HG03045 (cell line): Measurements from ENCODE around the gene TACR1.
"Not testable (repeated sequence)": the region's sequence is repeated elsewhere in the genome, so short reads cannot be mapped to it uniquely, and the experiment has no call there.

ENCODE experiments used
- ATAC-seq: cut with Tn5 transposase; IDR thresholded peaks from one replicate; pipeline ENCODE4 v1.9.1; 2021; ENCODE audit warnings: mild to moderate bottlenecking, moderate library complexity; ENCODE audit not compliant: unreplicated experiment

Gene TACR1

DNA sequence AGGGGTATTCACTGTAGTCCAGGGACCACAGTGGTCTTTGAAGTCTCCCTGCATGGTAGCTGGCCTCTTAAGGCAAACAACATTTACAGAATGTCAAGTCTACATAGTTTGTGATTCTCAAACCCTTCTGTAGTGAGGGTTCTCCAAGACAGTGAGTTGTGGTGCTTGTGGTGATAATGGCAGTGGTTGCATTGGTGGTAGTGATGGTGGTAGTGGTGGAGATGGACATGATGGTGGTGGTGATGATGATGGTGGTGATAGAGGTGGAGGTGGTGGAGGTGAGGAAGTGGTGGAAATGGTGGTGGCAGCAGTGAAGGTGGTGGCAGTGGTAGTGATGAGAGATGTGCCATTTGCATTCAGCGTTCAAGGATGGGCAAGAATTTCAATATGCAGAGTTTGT, 104.9 kb downstream of the TACR1 start:
- no peak for ATAC-seq

DNA sequence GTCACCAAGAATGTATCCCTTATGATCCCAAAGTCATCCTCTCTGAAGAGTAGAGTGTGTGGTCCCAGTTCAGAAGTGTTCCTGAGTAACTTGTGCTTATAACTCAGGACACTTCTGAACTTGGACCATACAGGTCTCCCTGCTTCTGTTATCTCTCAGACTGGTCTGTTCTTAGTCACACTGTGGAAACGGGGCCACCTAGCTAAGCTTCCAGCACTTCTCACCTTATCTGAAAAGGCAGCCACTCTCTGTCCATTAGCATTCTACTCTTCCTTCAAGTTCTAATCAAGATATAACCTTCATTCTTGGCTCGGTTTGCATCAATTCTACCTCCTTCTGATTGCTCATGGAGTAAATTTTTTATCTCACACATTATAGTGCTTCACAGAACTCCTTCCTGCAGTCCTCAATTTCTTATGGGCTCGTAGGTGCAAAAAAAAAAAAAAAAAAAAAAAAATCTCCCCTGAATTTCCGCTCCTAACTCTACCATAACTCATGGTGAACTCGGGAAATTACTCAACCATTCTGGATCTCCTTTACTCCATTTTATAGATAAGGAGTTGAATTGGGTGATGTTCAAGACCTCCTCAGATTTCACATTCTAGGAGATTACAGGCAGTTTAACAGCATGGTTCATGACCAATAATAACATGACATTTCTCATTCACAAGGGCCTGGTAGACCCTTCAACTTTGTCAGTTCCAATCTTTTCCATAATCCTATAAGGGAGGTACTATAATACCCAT, 108.4 kb downstream of the TACR1 start:
- no peak for ATAC-seq

DNA sequence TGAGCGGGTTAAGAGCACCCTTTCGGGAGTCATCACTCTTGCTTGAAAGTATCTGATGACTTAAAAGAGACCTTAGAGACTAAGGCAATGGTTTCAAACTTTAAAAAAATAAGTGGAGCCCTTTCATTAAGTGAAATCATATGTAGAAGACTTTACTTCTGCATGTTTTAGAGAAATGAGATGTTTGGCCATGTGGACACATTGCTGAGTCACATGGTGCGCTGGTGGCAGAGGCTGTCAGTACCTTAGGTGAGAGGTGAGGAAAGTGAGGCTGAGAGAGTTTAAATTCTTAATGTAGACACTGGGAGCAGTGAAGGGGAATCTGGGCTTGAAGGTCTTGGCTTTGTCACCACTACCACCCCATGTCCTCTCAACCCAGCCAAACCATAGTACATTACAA, 109.8 kb downstream of the TACR1 start:
- no peak for ATAC-seq

DNA sequence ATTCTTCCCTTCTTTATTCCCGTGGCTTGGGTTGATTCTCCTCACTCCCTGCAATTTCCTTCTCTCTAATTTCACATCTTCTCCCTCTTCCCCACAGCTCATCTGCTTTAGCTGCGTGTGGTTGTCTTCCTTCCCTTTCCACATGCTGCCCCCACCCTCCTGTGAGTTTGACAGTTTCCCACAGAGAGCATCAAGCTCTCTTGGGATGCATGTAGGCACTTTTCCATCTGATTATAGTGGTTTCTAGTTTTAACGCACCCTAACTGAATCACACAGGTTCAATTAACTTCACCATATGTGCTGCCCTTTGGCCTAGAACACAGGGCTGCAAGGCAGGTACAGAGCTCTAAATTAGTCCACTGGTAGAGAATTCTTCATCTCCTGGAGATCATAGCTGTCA, 110.5 kb downstream of the TACR1 start:
- no peak for ATAC-seq

DNA sequence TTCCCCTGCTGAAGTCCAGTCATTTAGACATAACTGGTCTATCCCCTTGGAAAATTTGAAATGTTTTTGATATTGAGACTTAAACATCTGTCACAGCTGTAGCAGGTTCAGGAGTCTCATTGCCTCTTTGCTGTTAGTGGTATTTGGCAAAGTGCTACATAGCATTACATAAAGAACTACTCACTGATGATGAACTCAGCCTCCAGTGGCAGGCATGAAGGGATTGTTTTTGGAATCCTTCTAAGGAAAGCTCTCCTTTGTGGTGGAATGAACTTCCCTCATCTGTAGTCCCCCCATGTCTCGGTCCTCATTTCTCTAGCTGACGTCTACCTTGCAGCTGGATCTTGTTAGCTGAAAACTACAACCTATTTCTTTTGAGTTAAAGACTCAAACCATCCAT, 111.6 kb downstream of the TACR1 start:
- ATAC-seq: no peak

DNA sequence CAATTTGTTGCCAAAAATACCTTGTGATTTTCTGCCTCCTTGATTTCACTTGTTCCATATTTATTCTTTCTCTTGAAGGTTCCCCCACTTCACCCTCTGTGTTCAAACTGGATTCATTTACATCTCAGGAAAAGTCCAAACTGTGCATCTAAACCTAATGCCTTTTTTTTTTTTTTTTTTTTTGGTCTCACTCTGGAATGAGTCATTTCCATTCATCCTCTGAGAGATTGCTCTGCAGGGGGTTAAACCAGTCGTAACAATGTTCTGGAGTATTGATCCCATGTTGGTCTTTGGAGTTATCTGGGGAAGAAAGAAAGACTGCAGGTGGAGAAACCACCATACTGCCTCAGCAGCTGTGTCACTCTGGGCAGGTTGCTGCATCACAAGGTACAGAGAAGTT, 119.7 kb downstream of the TACR1 start:
- ATAC-seq: no peak

DNA sequence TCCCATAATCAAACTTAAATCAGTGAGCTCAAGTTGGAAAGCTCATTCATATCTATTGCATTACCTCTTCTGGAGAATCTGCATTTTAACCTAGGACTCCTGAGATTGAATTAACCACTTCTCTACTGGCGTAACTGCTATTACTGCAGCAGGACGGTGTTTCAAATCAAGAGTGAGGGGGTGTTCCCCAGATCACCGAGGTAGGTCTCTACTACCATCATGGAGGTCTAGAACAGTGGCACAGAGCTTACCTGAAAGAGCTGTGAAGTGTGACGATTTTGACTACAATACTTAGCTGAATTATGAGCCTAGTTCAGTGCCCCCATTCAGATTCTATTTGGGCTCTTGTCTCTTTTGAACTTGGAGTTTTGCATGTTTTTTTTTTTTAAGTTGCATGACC, 121.4 kb downstream of the TACR1 start:
- no peak for ATAC-seq

DNA sequence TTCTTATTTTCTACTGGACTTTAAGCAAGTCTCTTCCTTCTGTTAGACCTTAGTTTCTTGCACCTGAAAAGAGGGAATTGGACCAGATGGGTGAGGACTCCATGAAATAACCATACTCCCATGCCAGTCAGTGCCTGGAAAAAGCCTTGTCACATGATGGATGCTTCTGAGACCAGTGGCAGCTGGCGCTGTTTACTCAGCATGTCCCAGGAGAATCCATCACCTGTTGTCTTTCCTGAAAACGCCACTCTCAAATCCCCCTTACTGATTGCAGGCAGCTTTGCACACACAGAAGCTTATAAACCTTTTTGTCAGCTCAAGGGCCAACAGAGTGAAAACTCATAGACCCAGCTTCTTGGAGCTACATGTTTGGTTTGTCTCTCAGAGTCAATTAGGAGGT, 123.2 kb downstream of the TACR1 start:
- ATAC-seq: no peak

DNA sequence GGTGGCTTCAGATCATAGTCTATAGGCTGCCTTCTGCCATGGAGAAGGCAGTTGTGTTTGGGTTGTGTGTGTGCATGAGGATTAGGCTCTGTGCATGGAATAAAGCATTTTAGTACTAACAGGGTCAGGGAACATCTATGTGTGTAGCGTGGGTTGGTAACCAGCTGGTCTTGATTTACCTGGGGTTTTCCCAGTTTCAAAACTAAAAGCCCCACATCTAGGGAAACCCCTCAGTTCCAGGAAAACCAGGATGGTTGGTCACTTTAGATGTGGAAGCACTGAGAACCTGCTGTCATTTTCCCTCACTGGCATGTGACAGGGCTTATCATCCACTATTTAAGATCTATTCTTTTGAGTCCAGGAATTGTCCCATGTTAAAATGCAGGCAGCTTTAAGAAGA, 124.6 kb downstream of the TACR1 start:
- no peak for ATAC-seq

DNA sequence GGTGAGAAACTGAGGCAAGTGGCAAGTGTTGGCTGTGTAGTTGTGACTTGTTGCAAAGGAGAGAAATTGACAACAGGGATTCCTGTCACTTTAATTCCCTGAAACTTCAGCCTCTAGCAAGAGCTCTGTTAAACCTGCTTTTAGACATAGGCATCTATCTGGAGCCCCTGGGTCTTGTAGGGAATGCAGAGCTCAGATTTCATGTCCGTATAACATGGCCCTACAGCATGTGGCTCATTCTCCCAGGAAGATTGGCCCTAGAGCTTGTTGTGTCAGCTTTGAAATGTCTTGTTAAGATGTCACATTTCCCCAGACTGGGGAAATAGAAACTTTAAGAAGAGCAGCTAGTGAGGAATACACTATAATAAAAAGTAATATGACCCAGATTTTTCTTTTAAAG, 125.1 kb downstream of the TACR1 start:
- no peak for ATAC-seq

DNA sequence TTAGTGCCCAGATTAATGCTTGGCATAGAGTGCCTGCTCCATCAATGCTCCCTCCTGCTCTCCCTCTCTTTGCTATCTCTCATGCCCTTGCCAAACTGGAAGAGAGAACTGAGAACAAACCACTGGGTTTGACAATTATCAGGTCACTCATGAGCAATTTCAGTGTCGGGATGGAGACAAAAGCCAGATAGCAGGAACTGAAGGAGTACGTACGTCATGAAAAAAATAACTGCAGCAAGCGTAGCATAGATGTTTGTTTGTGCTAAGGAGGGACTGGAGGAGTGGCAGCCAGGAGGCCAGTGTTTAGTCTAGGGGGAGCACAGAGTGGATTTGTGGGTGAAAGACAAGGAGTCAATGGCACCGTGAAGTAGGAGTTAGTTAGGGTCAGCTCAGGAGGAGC, 127.6 kb downstream of the TACR1 start:
- ATAC-seq: no peak

DNA sequence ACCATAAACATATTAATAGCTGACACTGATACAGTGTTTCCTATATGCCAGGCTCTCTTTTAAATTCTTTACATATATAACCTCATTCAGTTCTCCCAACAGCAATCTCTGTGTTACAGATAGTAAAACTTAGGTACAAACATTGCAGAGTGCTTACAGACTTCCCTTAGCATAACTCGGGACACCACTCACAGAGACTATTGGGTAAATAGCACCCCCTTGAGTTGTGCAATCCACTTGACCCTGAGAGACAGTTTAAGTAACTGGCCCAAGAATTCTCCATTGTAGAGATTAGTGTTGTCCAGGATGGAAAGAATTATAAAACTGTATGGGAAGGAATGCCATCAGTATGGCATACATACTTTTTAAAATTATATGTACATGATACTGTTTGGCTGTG, 130.8 kb downstream of the TACR1 start:
- ATAC-seq: no peak

DNA sequence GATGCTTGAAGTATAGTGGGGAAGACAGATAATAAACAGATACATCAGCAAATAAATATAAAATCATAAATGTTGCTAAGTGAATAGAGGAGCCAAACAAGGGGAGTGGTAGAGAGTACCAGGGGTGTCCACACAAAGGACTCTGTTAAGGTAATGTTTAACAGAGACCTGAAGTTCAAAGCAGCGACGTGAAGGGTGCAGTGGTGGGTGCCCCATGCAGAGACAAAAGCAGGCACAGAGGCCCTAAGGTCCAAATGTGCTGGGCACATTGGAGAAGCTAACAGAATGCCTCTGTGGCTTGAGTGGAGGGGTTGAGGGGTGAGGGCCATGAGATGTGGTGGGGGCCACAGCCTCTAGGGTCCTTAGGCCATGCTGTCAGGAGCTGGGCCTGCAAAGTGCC, 131.8 kb downstream of the TACR1 start:
- no peak for ATAC-seq

DNA sequence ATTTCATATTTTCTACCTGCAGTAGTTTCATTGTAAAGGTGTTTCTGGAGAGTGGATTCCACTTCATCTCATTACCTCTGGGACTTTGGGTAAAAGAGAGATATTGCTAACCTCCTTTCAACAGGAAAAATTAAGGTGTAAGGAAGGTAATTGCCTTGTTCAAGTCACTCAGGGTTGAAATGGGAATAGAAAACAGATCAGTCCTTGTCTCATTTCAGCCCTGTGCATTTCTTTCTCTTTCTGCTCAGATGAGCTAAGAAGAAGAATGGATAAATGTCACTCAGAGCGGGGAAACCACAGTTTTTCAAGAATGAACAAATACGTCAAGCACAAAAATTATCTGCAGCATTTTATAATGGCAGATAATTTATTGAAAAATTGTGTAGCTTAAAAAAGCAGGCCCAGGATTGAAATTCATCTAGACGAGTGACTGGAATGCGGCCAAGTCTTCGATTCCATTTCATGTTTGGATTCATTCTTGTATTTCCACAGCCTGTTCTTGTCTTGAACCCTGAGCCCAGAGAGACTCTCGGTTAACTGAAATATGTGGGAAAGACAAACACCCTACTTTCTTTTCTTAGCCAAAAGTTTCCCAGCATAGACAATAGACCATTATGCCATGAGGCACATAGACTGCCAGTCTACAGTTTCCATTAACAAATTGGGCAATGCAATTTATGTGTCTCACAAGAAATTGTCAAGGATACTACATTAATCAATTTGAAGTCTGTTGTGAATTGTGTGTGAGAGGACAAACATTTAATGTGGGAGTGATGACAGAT, 133.0 kb downstream of the TACR1 start:
- ATAC-seq: no peak

DNA sequence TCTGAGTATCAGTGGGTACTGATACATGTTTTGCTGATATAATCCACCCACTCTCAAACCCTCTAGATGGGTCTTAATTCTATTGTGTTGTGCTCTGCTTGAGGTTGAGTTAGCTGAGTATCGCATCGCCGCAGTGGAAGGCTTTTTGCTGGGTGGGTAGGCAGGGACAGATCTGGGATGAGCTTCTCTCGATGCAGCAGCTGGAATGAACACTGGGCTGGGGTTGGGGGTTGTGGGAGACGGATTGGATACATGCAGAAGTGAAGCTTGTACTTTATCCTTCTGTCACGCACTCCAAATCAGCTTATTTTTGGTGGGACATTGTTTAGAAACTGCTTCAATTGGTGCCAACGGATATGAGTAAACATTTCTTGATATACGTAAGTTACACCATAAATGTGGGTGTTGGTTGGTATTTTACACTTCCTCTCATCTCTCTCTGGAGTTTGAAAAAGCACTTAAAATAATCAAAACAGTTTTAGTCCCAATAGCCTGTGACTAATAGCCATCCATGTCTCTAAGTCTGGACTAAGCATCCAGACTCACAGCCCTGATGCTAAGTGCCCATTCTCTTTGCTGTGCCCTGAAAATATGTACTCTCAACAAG, 133.8 kb downstream of the TACR1 start:
- no peak for ATAC-seq

DNA sequence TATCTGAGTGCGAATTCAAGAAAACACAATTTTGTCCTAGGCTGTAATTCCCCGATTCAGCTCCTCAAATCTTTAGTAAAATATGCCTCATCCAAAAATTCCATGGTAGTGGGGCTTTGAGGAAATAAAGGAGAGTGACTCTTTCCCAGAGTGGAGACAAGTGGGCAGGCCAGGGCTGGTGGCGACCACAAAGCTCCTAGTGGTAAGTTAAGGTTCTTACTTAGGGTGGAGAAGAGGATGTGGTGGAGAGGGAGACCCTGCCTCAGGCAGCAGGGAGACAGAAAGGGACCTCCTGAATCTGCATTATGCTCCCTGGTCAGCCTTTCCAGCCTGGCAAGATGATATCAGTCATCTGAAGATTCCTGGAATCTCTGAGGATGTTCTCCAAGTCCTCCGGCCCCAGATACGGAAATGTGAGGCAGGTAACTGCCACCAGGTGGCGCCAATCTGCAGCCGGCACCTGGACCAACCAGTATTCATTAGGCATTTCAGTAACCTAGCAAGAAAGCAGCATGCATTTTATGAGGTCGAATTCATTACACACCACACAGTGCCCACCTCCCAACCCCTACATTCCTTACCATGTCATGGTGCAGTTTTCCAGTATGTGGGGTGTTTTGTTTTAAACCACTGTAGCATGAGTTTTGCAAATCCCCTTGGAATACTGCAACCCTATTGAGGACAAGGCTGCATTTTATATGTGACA, 134.5 kb downstream of the TACR1 start:
- peak; percentile 66 for ATAC-seq

DNA sequence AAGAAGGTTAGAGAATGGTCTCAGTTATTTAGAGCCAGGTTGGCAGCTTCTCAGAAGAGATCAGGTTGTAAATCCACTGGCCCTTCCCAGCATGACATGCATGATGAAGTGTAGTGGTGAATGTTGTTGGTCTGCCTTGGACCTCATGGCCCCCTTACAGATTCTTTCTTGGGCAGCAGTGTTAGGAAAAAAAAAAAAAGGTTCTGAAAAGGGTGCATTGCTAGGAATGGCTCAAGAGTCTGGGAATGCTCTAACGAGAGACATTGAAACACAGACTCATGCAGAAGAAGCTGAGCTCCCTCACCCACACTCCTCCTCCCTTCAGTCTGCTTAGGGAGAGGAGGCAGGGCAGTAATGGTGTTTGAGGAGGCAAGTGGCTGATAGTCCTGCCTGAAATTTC, 135.4 kb downstream of the TACR1 start:
- no peak for ATAC-seq

DNA sequence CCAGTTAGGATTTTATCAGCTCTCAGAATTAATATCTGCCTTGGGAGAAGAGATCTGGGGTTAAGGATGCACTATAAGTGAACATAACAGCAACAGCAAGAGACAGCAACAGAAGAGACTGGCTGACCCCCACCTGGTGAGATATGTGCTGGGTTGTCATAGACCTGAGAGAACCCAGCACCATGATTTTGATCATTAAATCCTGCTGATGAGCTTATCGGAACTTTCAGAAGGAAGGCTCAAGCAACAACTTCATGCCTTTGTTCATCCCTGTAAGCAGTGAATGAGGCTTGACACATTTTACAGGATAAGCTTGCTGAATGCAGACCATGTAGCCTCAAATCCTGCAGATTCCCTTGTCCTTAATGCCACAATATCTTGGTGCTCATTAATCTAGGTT, 140.9 kb downstream of the TACR1 start:
- ATAC-seq: no peak

DNA sequence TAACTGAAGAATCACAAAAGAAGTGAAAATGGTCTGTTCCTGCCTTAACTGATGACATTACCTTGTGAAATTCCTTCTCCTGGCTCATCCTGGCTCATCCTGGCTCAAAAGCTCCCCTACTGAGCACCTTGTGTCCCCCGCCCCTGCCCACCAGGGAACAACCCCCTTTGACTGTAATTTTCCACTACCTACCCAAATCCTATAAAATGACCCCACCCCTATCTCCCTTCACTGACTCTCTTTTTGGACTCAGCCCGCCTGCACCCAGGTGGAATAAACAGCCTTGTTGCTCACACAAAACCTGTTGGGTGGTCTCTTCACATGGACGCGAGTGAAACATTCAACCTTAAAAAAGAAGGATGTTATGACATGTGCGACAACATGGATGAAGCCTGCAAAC, 142.2 kb downstream of the TACR1 start:
- ATAC-seq: not testable (repeated sequence)

DNA sequence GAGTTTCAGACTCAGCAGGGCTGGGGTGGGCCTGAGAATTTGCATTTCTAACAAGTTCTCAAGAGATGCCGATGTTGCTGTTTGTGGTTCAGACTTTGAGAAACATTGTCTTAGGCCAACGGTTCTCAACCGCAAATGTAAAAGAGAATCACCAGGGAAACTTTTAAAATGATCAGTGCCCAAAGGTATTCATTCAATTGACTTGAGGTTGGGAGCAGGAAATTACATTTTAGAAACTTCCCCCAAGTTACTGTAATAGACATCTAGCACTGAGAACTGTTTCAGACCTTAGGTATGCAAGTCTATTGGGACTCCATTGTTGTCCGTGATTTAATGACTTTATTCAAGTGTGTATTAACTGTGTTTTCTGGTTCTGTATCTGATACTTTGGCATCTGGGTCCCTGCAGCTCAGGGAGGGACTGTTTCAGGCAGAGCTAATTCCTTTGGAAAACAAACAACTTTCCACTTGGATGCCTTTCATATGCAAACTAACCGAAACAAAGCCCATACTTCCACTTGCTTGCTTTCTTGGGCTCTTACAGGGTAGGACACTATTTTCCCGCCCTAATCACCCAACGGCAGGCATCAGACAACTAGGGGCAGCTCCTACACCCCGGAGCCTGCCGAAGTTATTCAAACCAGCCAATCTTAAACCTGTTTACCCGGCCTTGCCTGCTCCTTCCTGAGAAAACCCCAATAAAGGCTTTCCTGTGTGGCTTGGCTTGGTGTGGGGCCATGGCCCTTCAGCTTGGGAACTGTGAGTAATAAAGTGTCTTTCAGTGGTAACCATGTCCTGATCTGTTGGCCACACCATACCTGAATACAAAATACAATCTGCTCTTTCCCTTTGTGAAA, 143.3 kb downstream of the TACR1 start:
- ATAC-seq: peak; percentile 66
